GM19043 (cell line): ENCODE measurements around the gene SSTR4.

Experiments
- ATAC-seq: cut with Tn5 transposase; IDR thresholded peaks from one replicate; pipeline ENCODE4 v1.9.1; 2021; ENCODE audit warnings: low read depth; ENCODE audit not compliant: unreplicated experiment

SSTR4 gene

GRCh38 chr20:23083553-23084220 lies 48.6 kb downstream of the SSTR4 start:
- no peak for ATAC-seq

- no peak for ATAC-seq
Measured at GRCh38 chr20:23084282-23084844, 49.3 kb downstream of the SSTR4 start.

GRCh38 chr20:23084845-23085365 lies 49.8 kb downstream of the SSTR4 start:
- no peak for ATAC-seq

GRCh38 chr20:23085436-23086055 lies 50.4 kb downstream of the SSTR4 start:
- ATAC-seq, result no peak

- peak; percentile 54 for ATAC-seq
Measured at GRCh38 chr20:23086056-23086566, 51.0 kb downstream of the SSTR4 start, which contains the start of gene CD93. Gene CD93, minus strand, starts transcription at chr20:23086324. Its CDS starts 132 bp downstream, at chr20:23086192.

GRCh38 chr20:23086931-23087411 lies 51.9 kb downstream of the SSTR4 start:
- ATAC-seq, result no peak

GRCh38 chr20:23087587-23088251 lies 52.6 kb downstream of the SSTR4 start:
- no peak for ATAC-seq
